Uterus (tissue), 2 donors: ENCODE results near the gene SORCS3.

Experiments used
- POLR2A ChIP-seq, 2 donors: fragments of 450-650 bp; IDR thresholded peaks; one replicate each; pipeline ENCODE4 v1.6.1; 2016; ENCODE audit warnings: antibody characterized with exemption in 2 of 2, mild to moderate bottlenecking in 1 of 2, moderate library complexity in 1 of 2
- TF ChIP-seq, protein P1 (sequence below), 4 experiments: fragments of 200-600 bp in 2 of 4; fragments of 450-650 bp in 2 of 4; sonication (generic) in 2 of 4; IDR thresholded peaks; one replicate each; pipeline ENCODE4 v1.5.1; 2016 to 2019; ENCODE audit warnings: antibody characterized with exemption in 4 of 4, mild to moderate bottlenecking in 2 of 4, moderate library complexity in 1 of 4

DNA sequence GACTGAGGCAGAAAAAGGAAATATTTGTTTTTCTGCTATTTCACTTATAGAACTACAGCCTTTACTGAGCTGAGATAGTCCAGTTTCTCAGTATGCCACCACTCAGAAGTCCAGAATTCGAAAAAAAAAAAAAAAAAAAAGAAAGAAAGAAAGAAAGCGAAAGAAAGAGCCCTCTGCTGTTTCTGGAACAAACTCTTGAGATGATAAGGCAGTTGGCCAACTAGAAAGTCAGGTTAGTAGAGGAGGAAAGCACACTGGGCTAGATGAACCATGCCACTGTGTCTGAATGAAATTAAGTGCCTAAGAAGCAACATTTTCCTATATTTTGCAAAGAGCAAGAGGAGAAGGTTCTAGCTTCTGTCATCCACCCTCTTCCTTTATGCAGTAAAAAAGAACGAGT lies 403.8 kb downstream of the SORCS3 start:
- TF ChIP-seq, protein P1, sequence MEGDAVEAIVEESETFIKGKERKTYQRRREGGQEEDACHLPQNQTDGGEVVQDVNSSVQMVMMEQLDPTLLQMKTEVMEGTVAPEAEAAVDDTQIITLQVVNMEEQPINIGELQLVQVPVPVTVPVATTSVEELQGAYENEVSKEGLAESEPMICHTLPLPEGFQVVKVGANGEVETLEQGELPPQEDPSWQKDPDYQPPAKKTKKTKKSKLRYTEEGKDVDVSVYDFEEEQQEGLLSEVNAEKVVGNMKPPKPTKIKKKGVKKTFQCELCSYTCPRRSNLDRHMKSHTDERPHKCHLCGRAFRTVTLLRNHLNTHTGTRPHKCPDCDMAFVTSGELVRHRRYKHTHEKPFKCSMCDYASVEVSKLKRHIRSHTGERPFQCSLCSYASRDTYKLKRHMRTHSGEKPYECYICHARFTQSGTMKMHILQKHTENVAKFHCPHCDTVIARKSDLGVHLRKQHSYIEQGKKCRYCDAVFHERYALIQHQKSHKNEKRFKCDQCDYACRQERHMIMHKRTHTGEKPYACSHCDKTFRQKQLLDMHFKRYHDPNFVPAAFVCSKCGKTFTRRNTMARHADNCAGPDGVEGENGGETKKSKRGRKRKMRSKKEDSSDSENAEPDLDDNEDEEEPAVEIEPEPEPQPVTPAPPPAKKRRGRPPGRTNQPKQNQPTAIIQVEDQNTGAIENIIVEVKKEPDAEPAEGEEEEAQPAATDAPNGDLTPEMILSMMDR (IDR thresholded peaks at IDR 0.05): no peak
- TF ChIP-seq POLR2A (IDR thresholded peaks at IDR 0.05): no peak
